ENCODE data around the gene PSMA4.
"Not testable (repeated sequence)": the region's sequence is repeated elsewhere in the genome, so short reads cannot be mapped to it uniquely, and the experiment has no call there.

PSMA4 gene

DNA sequence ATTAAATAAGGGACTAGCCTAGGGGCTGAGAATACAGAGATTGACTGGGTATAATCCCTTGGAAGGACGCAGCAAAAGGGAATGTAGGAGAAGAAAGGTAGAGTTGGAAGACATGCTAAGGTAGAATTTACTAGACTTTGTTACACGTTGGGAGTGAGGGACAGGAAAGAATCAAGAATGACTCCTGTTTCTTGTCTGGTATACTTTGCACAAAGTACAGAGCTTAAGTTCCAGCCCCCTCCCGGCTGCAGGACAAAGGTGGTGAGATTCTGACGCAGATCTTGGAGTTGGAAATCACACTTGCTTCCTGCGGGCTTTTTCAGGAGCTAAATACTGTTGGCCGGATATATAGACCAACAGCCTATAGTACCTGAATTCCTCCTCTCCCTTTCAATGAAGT, 32.0 kb upstream of the PSMA4 start:
- TF ChIP-seq, protein P1, sequence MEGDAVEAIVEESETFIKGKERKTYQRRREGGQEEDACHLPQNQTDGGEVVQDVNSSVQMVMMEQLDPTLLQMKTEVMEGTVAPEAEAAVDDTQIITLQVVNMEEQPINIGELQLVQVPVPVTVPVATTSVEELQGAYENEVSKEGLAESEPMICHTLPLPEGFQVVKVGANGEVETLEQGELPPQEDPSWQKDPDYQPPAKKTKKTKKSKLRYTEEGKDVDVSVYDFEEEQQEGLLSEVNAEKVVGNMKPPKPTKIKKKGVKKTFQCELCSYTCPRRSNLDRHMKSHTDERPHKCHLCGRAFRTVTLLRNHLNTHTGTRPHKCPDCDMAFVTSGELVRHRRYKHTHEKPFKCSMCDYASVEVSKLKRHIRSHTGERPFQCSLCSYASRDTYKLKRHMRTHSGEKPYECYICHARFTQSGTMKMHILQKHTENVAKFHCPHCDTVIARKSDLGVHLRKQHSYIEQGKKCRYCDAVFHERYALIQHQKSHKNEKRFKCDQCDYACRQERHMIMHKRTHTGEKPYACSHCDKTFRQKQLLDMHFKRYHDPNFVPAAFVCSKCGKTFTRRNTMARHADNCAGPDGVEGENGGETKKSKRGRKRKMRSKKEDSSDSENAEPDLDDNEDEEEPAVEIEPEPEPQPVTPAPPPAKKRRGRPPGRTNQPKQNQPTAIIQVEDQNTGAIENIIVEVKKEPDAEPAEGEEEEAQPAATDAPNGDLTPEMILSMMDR (IDR thresholded peaks at IDR 0.05; ENCODE audit: borderline replicate concordance, insufficient read depth, low read depth, low read length): no peak
- no peak overlapping the region for H3K4me3 ChIP-seq (ENCODE audit: low read depth, low read length)

DNA sequence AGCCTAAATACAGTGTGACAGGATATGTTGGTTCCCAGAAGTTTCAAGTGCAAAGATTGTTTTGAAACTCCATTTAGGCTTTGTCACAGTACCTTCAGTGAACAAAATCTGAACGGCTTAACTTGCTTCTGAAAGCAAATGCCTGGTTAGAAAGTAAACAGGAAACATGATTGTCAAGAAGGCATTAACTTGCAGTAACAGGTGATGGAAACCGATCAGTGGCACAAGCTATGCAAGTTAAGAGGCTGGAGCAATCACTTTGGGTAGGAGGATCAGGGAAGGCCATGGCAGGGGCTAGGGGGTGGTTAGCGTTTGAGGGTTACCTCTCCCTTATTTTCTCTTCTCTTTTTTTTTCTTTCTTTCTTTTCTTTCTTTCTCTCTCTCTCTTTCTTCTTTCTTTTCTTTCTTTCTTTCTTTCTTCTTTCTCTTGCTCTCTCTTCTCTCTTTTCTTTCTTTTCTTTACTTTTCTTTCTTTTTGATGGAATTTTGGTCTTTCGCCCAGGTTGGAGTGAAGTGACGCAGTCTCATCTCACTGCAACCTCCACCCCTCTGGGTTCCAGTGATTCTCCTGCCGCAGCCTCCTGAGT, 30.4 kb upstream of the PSMA4 start:
- TF ChIP-seq, protein P1 (IDR thresholded peaks at IDR 0.05; ENCODE audit: borderline replicate concordance, insufficient read depth, low read depth, low read length): no peak
- no peak overlapping the region for H3K4me3 ChIP-seq (ENCODE audit: low read depth, low read length)

DNA sequence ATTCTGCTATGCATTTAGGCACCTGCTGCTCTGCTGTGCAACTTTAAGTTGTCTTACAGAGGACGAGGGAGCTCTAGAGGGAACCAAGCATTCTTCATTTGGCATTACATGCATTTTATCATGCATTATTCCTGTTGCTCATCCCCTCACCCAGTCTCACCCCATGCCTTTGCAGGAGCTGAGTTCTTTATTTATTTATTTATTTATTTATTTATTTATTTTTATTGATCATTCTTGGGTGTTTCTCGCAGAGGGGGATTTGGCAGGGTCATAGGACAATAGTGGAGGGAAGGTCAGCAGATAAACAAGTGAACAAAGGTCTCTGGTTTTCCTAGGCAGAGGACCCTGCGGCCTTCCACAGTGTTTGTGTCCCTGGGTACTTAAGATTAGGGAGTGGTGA, 20.2 kb upstream of the PSMA4 start:
- not testable (repeated sequence) for H3K4me3 ChIP-seq (ENCODE audit: low read depth, low read length)

DNA sequence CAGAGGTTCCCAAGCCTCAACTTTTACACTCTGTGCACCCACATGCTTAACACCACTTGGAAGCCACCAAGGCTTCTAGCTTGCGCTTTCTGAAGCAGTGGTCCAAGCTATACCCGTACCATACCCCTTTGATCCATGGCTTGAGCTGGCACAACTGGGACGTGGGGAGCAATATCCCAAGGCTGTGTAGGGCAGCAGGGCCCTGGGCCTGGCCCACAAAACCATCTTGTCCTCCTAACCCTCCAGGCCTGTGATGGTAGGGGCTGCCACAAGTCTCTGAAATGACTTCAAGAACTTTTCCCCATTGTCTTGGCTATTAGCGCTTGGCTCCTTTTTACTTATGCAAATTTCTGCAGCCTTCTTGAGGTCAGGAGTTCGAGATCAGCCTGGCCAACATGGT, 16.0 kb upstream of the PSMA4 start:
- no peak overlapping the region for H3K4me3 ChIP-seq (ENCODE audit: low read depth, low read length)

DNA sequence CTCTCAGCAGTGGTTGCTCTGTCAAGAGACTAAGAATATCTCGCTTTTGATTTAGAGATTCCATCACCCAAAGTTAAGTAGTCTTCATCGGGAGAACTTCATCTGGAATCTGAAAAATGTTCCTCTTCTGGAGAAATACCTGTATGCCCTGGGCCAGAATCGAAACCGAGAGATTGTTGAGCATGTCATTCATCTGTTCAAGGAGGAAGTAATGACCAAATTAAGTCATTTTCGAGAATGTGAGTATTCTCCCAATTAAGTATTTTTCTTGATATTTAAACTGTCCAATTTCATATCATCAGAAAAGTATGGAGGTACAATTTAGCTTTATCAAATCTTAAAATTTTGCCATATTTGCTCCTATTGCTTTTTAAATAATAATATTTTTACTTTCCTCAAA, 12.9 kb upstream of the PSMA4 start:
- TF ChIP-seq, protein P1 (IDR thresholded peaks at IDR 0.05; ENCODE audit: borderline replicate concordance, insufficient read depth, low read depth, low read length): no peak

More for the DNA sequence above, 16.0 kb upstream of the PSMA4 start:
- TF ChIP-seq, protein P1 (IDR thresholded peaks at IDR 0.05; ENCODE audit: borderline replicate concordance, insufficient read depth, low read depth, low read length): no peak

GRCh38 chr15:78533331-78533730, 6.9 kb upstream of the PSMA4 start:
- no peak overlapping the region for H3K4me3 ChIP-seq (ENCODE audit: low read depth, low read length)
- TF ChIP-seq, protein P1 (IDR thresholded peaks at IDR 0.05; ENCODE audit: borderline replicate concordance, insufficient read depth, low read depth, low read length): no peak

More for the DNA sequence above, 12.9 kb upstream of the PSMA4 start:
- H3K4me3 ChIP-seq (ENCODE audit: low read depth, low read length): no peak overlapping the region

- H3K4me3 ChIP-seq (ENCODE audit: low read depth, low read length): no peak overlapping the region
- TF ChIP-seq, protein P1 (IDR thresholded peaks at IDR 0.05; ENCODE audit: borderline replicate concordance, insufficient read depth, low read depth, low read length): no peak
These were observed 4.1 kb upstream of the PSMA4 start for GRCh38 chr15:78536134-78536533.
